ENCODE measurements around the gene FEM1B.
A peak's percentile ranks its signal among the peaks of the same experiment; 100 is the strongest.

FEM1B gene

DNA sequence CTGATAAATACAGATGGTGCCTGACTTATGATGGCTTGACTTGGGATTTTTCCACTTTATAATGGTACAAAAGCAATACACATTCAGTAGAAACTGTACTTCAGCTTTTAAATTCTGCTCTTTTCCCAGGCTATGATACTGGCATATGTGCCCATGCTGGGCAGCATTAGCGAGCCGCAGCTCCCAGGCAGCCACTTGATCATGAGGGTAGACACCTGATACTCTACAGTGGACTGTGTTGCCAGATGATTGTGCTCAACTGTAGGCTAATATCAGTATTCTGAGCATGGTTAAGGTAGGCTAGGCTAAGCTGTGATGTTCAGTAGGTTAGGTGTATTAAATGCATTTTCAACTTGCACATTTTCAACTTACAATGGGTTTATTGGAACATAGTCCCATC is 17.7 kb upstream of the FEM1B start:
- no peak for DNase-seq (ENCODE audit: low spot score)

DNA sequence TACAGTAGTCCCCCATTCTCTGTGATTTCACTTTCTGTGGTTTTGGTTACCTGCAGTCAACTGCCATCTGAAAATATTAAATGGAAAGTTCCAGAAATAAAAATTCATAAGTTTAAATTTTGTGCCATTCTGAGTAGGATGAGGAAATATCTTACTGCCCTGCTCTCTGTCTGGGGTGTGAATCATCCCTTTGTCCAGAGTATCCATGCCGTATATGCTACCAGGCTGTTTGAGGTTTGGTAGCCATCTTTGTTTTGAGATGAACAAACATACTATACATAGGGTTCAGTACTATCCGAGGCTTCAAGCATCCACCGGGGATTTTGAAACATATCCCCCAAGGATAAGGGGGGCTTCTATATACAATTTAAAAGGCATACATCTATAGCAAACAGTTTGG is 16.3 kb upstream of the FEM1B start:
- no peak for DNase-seq (ENCODE audit: low spot score)

DNA sequence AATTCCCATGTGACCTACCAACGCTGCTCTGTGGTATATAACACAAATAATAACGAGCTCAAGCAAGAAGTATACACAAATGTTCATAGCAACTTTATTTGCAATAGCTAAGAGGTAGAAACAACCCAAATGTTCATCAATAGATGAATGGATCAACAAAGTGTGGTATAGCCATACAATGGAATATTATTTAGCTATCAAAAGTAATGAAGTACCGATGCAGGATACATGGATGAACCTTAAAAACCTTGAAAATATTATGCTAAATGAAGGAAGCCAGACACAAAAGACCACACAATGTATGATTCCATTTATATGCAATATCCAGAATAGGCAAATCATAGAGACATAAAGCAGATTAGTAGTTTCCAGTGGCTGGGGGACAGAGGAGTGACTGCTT is 15.6 kb upstream of the FEM1B start:
- DNase-seq (ENCODE audit: low spot score), result no peak

GRCh38 chr15:68262514-68263356 is 14.8 kb upstream of the FEM1B start:
- DNase-seq (ENCODE audit: low spot score), result no peak

DNA sequence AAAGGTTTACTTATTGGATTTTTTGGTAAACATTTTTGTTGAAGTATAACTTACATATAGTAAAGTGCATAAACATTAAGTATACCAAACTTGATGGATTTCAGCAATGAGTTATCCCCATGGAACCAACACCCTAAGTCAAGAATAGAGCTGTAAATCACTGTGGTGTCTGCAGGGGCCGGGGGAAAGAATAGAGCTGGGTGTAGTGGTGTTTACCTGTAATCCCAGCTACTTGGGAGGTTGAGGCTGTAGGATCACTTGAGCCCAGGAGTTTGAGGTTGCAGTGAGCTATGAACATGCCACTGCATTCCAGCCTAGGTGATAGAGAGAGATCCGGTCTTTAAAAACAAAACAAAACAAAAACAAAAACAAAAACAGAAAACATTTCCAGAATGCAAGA is 13.3 kb upstream of the FEM1B start:
- DNase-seq (ENCODE audit: low spot score), result no peak

DNA sequence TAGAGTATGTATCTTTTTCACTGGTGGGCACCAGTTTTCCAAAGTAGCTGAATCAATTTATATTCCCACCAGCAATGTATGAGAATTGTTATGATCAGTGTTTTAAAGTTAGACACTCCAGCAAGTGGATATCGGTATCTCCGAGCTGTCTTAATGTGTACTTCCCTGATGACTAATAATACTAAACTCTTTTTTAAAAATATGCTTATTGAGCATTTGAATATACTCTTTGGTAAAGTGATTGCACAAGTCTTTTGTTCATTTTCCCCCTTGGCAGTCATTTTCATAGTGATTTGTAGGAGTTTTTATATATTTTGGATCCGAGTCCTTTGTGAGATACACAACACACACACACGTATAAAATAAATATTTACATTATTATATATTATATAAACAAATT is 12.5 kb upstream of the FEM1B start:
- DNase-seq (ENCODE audit: low spot score), result no peak

DNA sequence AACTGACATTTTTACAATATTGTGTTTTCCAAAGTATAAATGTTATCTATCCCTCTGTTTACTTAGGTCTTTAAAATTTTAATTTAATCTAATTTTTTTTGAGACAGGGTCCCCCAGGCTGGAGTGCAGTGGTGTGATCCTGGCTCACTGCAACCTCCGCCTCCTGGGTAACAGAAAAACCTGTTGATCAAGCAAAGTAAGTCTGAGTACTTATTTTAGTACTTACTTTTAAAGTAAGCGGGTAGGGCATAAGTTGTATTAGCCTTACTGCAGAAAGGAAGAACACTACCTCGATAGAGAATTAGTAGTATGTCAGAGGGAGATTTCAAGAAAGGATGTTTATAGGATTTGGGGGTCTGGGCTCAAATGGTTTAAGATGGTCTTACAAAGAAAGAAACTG is 11.9 kb upstream of the FEM1B start:
- no peak for DNase-seq (ENCODE audit: low spot score)

DNA sequence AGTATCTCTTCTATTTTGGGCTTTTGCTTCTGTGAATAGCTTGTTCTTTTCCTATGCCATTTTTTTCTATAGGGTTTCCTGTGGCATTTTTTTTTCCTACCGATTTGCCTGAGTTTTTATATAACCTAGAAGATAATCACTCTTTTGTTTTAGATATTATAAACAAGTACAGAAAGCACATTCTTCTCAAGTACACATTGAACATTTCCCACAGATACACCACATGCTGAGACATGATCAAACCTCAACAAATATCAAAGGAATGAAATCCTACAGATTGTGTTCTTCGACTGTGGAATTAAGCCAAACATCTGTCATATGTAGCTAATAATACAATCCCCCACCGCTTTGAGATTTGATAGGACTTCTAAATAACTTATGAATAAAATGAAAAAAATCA is 9.1 kb upstream of the FEM1B start:
- no peak for DNase-seq (ENCODE audit: low spot score)

GRCh38 chr15:68271854-68272471 is 5.6 kb upstream of the FEM1B start:
- peak; percentile 76 for DNase-seq (ENCODE audit: low spot score)

DNA sequence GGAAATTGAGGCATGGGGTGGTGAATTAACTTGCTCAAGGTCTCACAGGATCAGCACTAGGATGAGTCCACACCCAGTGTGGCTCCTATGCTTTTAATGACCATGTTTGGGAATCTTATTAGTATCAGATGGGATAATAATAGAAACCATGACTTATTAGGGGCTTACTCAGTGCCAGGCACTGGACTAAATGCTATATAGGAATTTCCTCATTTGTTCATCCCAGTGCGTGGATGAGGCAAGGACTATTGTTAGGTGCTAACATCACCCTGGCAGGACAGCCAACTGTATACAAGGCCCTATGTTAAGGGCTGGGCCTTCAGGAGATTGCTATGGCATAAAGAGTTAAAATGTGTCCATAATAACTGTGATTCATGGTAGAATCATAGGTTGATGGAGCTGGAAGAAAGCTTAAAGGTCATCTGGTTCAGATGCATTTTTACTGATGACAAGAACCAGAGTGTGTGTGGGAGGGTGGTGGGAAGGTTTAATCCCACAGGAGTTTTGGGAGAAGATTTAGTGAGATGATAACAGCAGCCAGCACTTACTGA is 4.7 kb upstream of the FEM1B start:
- DNase-seq (ENCODE audit: low spot score), result no peak

- DNase-seq (ENCODE audit: low spot score), result peak; percentile 42
Measured at GRCh38 chr15:68274201-68274848, 3.2 kb upstream of the FEM1B start.

DNA sequence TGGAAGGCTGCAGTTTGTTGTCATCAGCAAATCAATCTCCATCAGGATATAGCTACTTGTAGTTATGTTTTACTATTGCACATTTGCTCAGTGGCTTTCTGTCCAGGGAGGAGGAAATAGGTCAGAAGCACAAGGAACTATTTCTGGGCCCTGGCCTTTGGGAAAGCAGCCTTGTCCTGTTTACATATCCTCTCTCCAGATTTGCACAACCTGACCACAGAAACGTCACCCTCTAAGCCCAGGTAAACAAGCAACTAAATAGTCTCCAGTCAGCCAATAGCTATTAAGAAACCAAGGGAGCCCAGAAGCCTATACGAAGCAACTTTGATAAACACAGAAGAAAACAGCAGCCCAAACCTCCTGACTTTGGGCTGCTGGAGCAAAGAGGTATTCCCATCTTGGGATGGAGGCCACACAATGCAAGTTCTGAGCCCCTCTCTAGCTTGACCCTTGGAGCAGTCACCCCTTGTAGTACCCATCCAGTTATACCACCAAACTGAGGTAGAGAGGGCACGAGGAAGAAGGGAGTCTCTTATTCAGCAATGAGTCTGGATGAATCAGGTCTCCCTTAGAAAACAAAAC is 2.3 kb upstream of the FEM1B start:
- no peak for DNase-seq (ENCODE audit: low spot score)

- DNase-seq (ENCODE audit: low spot score), result no peak
Measured at GRCh38 chr15:68276668-68277067, 877 bp upstream of the FEM1B start.

DNA sequence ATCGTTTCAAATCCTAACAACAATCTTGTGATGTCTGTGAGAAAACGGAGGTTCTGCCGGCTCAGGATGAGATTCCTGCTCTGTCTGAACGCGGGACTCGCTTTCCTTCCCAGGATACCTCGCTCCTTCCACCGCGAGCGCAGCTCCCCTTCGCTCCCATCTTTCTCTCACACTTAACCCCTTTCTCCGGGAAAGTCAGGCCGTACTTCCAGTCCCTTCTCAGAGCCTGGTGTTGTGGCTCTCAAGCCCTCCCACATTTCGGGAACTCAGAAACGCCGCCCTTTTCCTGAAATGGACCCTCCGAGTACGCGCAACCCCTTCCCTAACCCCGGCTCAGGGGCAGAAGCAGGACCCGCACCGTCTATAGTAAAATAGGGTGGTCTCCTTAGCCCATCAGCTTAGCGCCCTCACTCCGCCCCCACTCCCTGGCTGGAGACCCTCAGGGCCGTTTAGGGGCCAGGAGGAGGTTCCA is 378 bp upstream of the FEM1B start:
- peak; percentile 67 for DNase-seq (ENCODE audit: low spot score)

DNA sequence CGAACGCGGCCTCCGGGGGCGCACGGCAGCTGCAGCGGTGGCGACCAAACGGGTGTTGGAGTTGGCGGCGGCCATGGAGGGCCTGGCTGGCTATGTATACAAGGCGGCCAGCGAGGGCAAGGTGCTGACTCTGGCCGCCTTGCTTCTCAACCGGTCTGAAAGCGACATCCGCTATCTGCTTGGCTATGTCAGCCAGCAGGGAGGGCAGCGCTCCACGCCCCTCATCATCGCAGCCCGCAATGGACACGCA is 725 bp downstream of the FEM1B start:
- DNase-seq (ENCODE audit: low spot score), result no peak

DNA sequence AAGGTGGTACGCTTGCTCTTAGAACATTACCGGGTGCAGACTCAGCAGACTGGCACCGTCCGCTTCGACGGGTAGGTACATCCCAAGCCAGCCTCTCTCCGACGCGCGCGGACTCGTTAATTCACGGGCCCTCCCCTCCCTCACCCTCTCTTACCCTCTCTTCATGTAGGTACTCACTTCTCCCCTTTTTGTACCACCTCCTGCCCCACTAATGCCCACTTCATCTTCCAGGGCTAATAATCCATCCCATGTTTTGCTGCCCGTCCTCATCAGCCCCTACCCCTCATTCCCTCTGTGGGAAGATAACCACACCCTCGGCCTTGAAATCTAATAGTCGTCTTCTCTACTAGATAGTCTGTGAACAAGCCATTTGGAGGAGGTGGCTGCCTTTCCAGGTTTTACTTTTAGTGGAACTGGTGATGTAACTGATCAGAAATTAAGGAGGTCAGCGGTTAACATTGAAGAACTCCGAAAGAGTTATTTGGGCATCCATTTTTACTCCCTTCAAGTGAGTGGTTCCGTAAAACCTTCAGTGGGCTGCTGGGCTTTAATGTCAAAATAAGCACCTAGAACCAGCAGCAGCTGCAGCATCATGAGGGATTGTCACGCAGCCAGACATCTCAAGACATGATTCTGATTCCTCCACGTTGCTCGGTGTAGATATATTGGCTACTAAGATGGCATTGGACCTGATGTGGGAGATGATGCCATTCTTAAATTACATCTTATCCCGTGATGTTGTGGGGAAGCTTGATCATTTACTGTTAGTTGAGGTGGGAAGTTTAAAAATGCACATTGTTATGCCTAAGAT is 1.3 kb downstream of the FEM1B start:
- DNase-seq (ENCODE audit: low spot score), result peak; percentile 37

GRCh38 chr15:68279779-68280753 is 2.5 kb downstream of the FEM1B start:
- no peak for DNase-seq (ENCODE audit: low spot score)

- no peak for DNase-seq (ENCODE audit: low spot score)
Measured at GRCh38 chr15:68281008-68281407, 3.5 kb downstream of the FEM1B start.

DNA sequence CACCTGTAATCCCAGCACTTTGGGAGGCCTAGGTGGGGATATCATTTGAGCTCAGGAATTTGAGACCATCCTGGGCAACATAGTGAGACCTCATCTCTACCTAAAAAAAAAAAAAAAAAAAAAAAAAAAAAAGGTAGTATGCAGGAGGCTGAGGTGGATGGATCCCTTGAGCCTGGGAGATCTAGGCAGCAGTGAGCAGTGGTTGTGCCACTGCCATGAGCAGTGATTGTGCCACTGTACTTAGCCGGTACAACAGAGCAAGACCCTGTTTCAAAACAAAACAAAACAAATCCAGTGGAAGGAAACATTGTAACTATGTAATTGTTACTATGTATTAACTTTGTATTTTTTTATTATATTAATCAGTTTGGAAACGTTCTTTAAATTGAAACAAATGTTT is 5.9 kb downstream of the FEM1B start:
- DNase-seq (ENCODE audit: low spot score), result no peak

GRCh38 chr15:68284616-68285258 is 7.2 kb downstream of the FEM1B start:
- no peak for DNase-seq (ENCODE audit: low spot score)
